BLaER1 (cell line): ENCODE measurements around the gene KRT72.

ENCODE experiments used
- H3K27ac ChIP-seq: shearing (Covaris generic); formaldehyde crosslinking; 2 replicates; pipeline ENCODE4 v1.8.1; 2022
- H3K27me3 ChIP-seq: shearing (Covaris generic); formaldehyde crosslinking; 2 replicates; pipeline ENCODE4 v1.8.1; 2022
- H3K36me3 ChIP-seq: shearing (Covaris generic); formaldehyde crosslinking; 2 replicates; pipeline ENCODE4 v1.8.1; 2022
- H3K4me1 ChIP-seq: shearing (Covaris generic); formaldehyde crosslinking; 2 replicates; pipeline ENCODE4 v1.8.1; 2022
- H3K4me2 ChIP-seq: shearing (Covaris generic); formaldehyde crosslinking; 2 replicates; pipeline ENCODE4 v1.8.1; 2022
- H3K4me3 ChIP-seq: shearing (Covaris generic); formaldehyde crosslinking; 2 replicates; pipeline ENCODE4 v1.8.1; 2022
- H3K9ac ChIP-seq: shearing (Covaris generic); formaldehyde crosslinking; 2 replicates; pipeline ENCODE4 v1.8.1; 2022
- H3K9me3 ChIP-seq: shearing (Covaris generic); formaldehyde crosslinking; 2 replicates; pipeline ENCODE4 v1.8.1; 2022
- H4K20me1 ChIP-seq: shearing (Covaris generic); formaldehyde crosslinking; 2 replicates; pipeline ENCODE4 v1.8.1; 2022
- Cebpa-rat ChIP-seq: shearing (Covaris generic); IDR thresholded peaks from 2 replicates; pipeline ENCODE4 v1.8.1; 2022

The KRT72 gene

GRCh38 chr12:52573306-52573705, 28.0 kb downstream of the KRT72 start:
- no peak for TF ChIP-seq Cebpa-rat
- no peak overlapping the region for H3K9ac ChIP-seq

GRCh38 chr12:52570511-52570910, 30.8 kb downstream of the KRT72 start:
- Histone ChIP-seq H4K20me1 (no peaks in the 10 kb centered on the region), H3K4me2 (no peak overlapping the region), H3K9me3 (no peaks in the 10 kb centered on the region), H3K36me3 (no peaks in the 10 kb centered on the region), H3K4me1 (peaks cover 18% of the 10 kb centered on the region), H3K9ac (no peak overlapping the region), H3K27ac (no peak overlapping the region), H3K27me3 (no peaks in the 10 kb centered on the region), H3K4me3 (no peak overlapping the region)
- no peak for TF ChIP-seq Cebpa-rat

More at GRCh38 chr12:52573306-52573705, 28.0 kb downstream of the KRT72 start:
- H3K4me1 ChIP-seq: peaks cover 14% of the 10 kb centered on the region
- no peak overlapping the region for H3K4me3 ChIP-seq
- no peak overlapping the region for H3K27ac ChIP-seq
- no peaks in the 10 kb centered on the region for H3K27me3 ChIP-seq
- H3K9me3 ChIP-seq: no peaks in the 10 kb centered on the region
- no peaks in the 10 kb centered on the region for H4K20me1 ChIP-seq
- H3K36me3 ChIP-seq: no peaks in the 10 kb centered on the region
- no peak overlapping the region for H3K4me2 ChIP-seq

- no peak for TF ChIP-seq Cebpa-rat
- Histone ChIP-seq H3K9me3 (no peaks in the 10 kb centered on the region), H3K4me2 (no peak overlapping the region), H3K4me3 (no peak overlapping the region), H3K27me3 (no peaks in the 10 kb centered on the region), H4K20me1 (no peaks in the 10 kb centered on the region), H3K4me1 (peaks cover 7% of the 10 kb centered on the region; the same call in 1 of the 2 replicates), H3K27ac (no peak overlapping the region), H3K9ac (no peak overlapping the region), H3K36me3 (no peaks in the 10 kb centered on the region)
Observed at GRCh38 chr12:52568111-52568510, 33.2 kb downstream of the KRT72 start.

GRCh38 chr12:52566847-52567291, 34.4 kb downstream of the KRT72 start:
- H4K20me1 ChIP-seq: no peaks in the 10 kb centered on the region
- H3K4me2 ChIP-seq: no peak overlapping the region
- H3K9ac ChIP-seq: no peak overlapping the region
- no peak overlapping the region for H3K4me3 ChIP-seq
- H3K4me1 ChIP-seq: peaks cover 7% of the 10 kb centered on the region; the same call in 1 of the 2 replicates
- H3K36me3 ChIP-seq: no peaks in the 10 kb centered on the region
- no peak for TF ChIP-seq Cebpa-rat
- no peaks in the 10 kb centered on the region for H3K9me3 ChIP-seq
- no peaks in the 10 kb centered on the region for H3K27me3 ChIP-seq
- H3K27ac ChIP-seq: no peak overlapping the region

GRCh38 chr12:52564582-52564981, 36.7 kb downstream of the KRT72 start:
- Histone ChIP-seq H3K36me3 (no peaks in the 10 kb centered on the region), H3K4me2 (no peak overlapping the region), H3K27ac (no peak overlapping the region), H3K27me3 (no peaks in the 10 kb centered on the region), H3K4me1 (peaks cover 7% of the 10 kb centered on the region; the same call in 1 of the 2 replicates), H3K4me3 (no peak overlapping the region), H3K9ac (no peak overlapping the region), H4K20me1 (no peaks in the 10 kb centered on the region), H3K9me3 (no peaks in the 10 kb centered on the region)
- no peak for TF ChIP-seq Cebpa-rat

- Histone ChIP-seq H3K9me3 (no peaks in the 10 kb centered on the region), H4K20me1 (no peaks in the 10 kb centered on the region), H3K4me1 (peaks cover 2% of the 10 kb centered on the region; the same call in 1 of the 2 replicates), H3K36me3 (no peaks in the 10 kb centered on the region), H3K4me2 (no peak overlapping the region), H3K4me3 (no peak overlapping the region), H3K27ac (no peak overlapping the region), H3K27me3 (no peaks in the 10 kb centered on the region), H3K9ac (no peak overlapping the region)
- no peak for TF ChIP-seq Cebpa-rat
Observed at GRCh38 chr12:52561880-52562449, 39.3 kb downstream of the KRT72 start.

- no peaks in the 10 kb centered on the region for H3K36me3 ChIP-seq
- H3K4me1 ChIP-seq: no peaks in the 10 kb centered on the region
- no peak overlapping the region for H3K4me2 ChIP-seq
- no peak overlapping the region for H3K27ac ChIP-seq
- H3K27me3 ChIP-seq: no peaks in the 10 kb centered on the region
- TF ChIP-seq Cebpa-rat: no peak
- no peak overlapping the region for H3K9ac ChIP-seq
- H4K20me1 ChIP-seq: no peaks in the 10 kb centered on the region
- no peaks in the 10 kb centered on the region for H3K9me3 ChIP-seq
- H3K4me3 ChIP-seq: no peak overlapping the region
Observed at GRCh38 chr12:52559979-52560378, 41.3 kb downstream of the KRT72 start.

GRCh38 chr12:52558781-52559445, 42.4 kb downstream of the KRT72 start:
- no peaks in the 10 kb centered on the region for H4K20me1 ChIP-seq
- no peak for TF ChIP-seq Cebpa-rat
- no peak overlapping the region for H3K4me2 ChIP-seq
- no peak overlapping the region for H3K4me3 ChIP-seq
- H3K27me3 ChIP-seq: no peaks in the 10 kb centered on the region
- no peaks in the 10 kb centered on the region for H3K4me1 ChIP-seq
- no peak overlapping the region for H3K9ac ChIP-seq
- no peaks in the 10 kb centered on the region for H3K36me3 ChIP-seq
- H3K27ac ChIP-seq: no peak overlapping the region
- no peaks in the 10 kb centered on the region for H3K9me3 ChIP-seq

- H3K4me3 ChIP-seq: no peak overlapping the region
- no peaks in the 10 kb centered on the region for H4K20me1 ChIP-seq
- H3K27ac ChIP-seq: no peak overlapping the region
- H3K4me1 ChIP-seq: no peaks in the 10 kb centered on the region
- no peaks in the 10 kb centered on the region for H3K9me3 ChIP-seq
- H3K27me3 ChIP-seq: no peaks in the 10 kb centered on the region
- no peak overlapping the region for H3K9ac ChIP-seq
- no peaks in the 10 kb centered on the region for H3K36me3 ChIP-seq
- no peak overlapping the region for H3K4me2 ChIP-seq
- no peak for TF ChIP-seq Cebpa-rat
Observed at GRCh38 chr12:52557476-52557875, 43.8 kb downstream of the KRT72 start.

GRCh38 chr12:52555577-52555976, 45.7 kb downstream of the KRT72 start:
- H3K27me3 ChIP-seq: no peaks in the 10 kb centered on the region
- no peaks in the 10 kb centered on the region for H3K9me3 ChIP-seq
- no peaks in the 10 kb centered on the region for H3K4me1 ChIP-seq

More at GRCh38 chr12:52555577-52555976, 45.7 kb downstream of the KRT72 start:
- H4K20me1 ChIP-seq: no peaks in the 10 kb centered on the region
- H3K27ac ChIP-seq: no peak overlapping the region
- no peaks in the 10 kb centered on the region for H3K36me3 ChIP-seq
- TF ChIP-seq Cebpa-rat: no peak
- no peak overlapping the region for H3K9ac ChIP-seq
- H3K4me2 ChIP-seq: no peak overlapping the region
- H3K4me3 ChIP-seq: no peak overlapping the region
